ENCODE data around the gene AXL. TPM values are rescaled to one million over a fixed set of nuclear protein-coding genes. Genes with fewer than 3 reads are reported as not detected.

The AXL gene
- total RNA-seq: 355 and 368 TPM in 2 replicates

DNA sequence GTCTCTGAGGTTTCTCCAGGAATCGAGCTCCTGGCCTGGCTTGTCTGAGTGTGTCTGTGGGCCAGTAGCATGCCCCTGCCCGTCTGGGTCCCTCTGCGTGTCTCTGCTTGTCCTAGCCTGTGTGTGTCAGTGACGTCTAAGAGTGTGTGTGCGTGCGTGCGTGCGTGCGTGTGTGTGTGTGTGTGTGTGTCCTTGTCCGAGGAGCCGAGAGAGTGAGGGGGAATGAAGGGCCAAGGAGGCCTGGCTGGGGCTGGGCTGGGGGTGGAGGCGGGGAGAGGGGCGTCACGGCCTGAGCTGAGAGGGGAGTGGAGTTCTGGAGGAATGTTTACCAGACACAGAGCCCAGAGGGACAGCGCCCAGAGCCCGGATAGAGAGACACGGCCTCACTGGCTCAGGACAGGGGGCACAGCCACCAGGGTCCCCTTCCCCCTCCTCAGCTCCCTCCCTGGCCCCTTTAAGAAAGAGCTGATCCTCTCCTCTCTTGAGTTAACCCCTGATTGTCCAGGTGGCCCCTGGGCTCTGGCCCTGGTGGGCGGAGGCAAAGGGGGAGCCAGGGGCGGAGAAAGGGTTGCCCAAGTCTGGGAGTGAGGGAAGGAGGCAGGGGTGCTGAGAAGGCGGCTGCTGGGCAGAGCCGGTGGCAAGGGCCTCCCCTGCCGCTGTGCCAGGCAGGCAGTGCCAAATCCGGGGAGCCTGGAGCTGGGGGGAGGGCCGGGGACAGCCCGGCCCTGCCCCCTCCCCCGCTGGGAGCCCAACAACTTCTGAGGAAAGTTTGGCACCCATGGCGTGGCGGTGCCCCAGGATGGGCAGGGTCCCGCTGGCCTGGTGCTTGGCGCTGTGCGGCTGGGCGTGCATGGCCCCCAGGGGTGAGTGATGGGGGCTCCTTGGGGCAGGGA lies at the start of gene AXL:
TSS of gene AXL (plus strand) at position 609 of the 893 bp plus-strand sequence. CDS start at position 779, 170 bp downstream.
- peak within 1 kb of the TSS; percentile 46 for H2AFZ ChIP-seq (ENCODE audit: low read length)
- peak; percentile 94 for DNase-seq (ENCODE audit: insufficient read length, low spot score, missing footprints)
- H3K4me2 ChIP-seq (ENCODE audit: insufficient read depth, low read length): peak within 1 kb of the TSS; percentile 85
- H3K36me3 ChIP-seq (ENCODE audit: insufficient read depth, low read length): peaks cover 29% of the 10 kb centered on the region
- H4K20me1 ChIP-seq (ENCODE audit: insufficient read depth, low read length): no peaks in the 10 kb centered on the region
- peak within 1 kb of the TSS; percentile 93 for H3K4me3 ChIP-seq (ENCODE audit: insufficient read depth, low read length)
- peak within 1 kb of the TSS; percentile 90 for H3K27ac ChIP-seq (ENCODE audit: low read depth, low read length)
- H3K27me3 ChIP-seq (ENCODE audit: insufficient read depth, low read length): no peaks in the 10 kb centered on the region
- no peak for TF ChIP-seq CTCF (IDR thresholded peaks at IDR 0.05; ENCODE audit: extremely low read depth, low read depth, low read length)
- H3K9me3 ChIP-seq (ENCODE audit: low read depth, low read length): no peaks in the 10 kb centered on the region
- H3K79me2 ChIP-seq (ENCODE audit: insufficient read depth, low read length): peaks cover 40% of the 10 kb centered on the region
- H3K4me1 ChIP-seq (ENCODE audit: insufficient read depth, low read length): peaks cover 45% of the 10 kb centered on the region

GRCh38 chr19:41172297-41173164 lies 46.5 kb upstream of the AXL start:
- no peak for TF ChIP-seq CTCF (IDR thresholded peaks at IDR 0.05; ENCODE audit: extremely low read depth, low read depth, low read length)
- H3K79me2 ChIP-seq (ENCODE audit: insufficient read depth, low read length): no peaks in the 10 kb centered on the region
- no peak overlapping the region for H3K4me3 ChIP-seq (ENCODE audit: insufficient read depth, low read length)
- H3K4me2 ChIP-seq (ENCODE audit: insufficient read depth, low read length): no peak overlapping the region
- no peak overlapping the region for H3K27ac ChIP-seq (ENCODE audit: low read depth, low read length)
- no peak for DNase-seq (ENCODE audit: insufficient read length, low spot score, missing footprints)
- no peak overlapping the region for H2AFZ ChIP-seq (ENCODE audit: low read length)
- no peaks in the 10 kb centered on the region for H4K20me1 ChIP-seq (ENCODE audit: insufficient read depth, low read length)
- H3K4me1 ChIP-seq (ENCODE audit: insufficient read depth, low read length): no peaks in the 10 kb centered on the region
- no peaks in the 10 kb centered on the region for H3K36me3 ChIP-seq (ENCODE audit: insufficient read depth, low read length)
- no peaks in the 10 kb centered on the region for H3K27me3 ChIP-seq (ENCODE audit: insufficient read depth, low read length)
- H3K9me3 ChIP-seq (ENCODE audit: low read depth, low read length): no peaks in the 10 kb centered on the region

GRCh38 chr19:41174297-41174928 lies 44.6 kb upstream of the AXL start:
- no peaks in the 10 kb centered on the region for H3K79me2 ChIP-seq (ENCODE audit: insufficient read depth, low read length)
- no peak overlapping the region for H3K27ac ChIP-seq (ENCODE audit: low read depth, low read length)
- TF ChIP-seq CTCF (IDR thresholded peaks at IDR 0.05; ENCODE audit: extremely low read depth, low read depth, low read length): no peak
- H4K20me1 ChIP-seq (ENCODE audit: insufficient read depth, low read length): no peaks in the 10 kb centered on the region
- DNase-seq (ENCODE audit: insufficient read length, low spot score, missing footprints): no peak
- H3K9me3 ChIP-seq (ENCODE audit: low read depth, low read length): no peaks in the 10 kb centered on the region
- H3K36me3 ChIP-seq (ENCODE audit: insufficient read depth, low read length): no peaks in the 10 kb centered on the region
- H3K4me3 ChIP-seq (ENCODE audit: insufficient read depth, low read length): no peak overlapping the region
- no peak overlapping the region for H3K4me2 ChIP-seq (ENCODE audit: insufficient read depth, low read length)
- H3K4me1 ChIP-seq (ENCODE audit: insufficient read depth, low read length): no peaks in the 10 kb centered on the region
- no peak overlapping the region for H2AFZ ChIP-seq (ENCODE audit: low read length)
- H3K27me3 ChIP-seq (ENCODE audit: insufficient read depth, low read length): no peaks in the 10 kb centered on the region
